Body of pancreas (tissue), 4 donors: ENCODE measurements around the gene MYLK4. TPM values are rescaled to one million over a fixed set of nuclear protein-coding genes. Genes with fewer than 3 reads are reported as not detected.

Experiments
- ATAC-seq: fragments of 150-250 bp; one replicate; pipeline ENCODE4 v1.9.1; 2016
- DNase-seq, 4 donors: peaks; one replicate each; pipeline ENCODE4 v3.0.0-alpha.2; 2019
- H3K27ac ChIP-seq, 4 donors: fragments of 200-600 bp; sonication (generic); 1 replicate in 3 of 4; 2 replicates in 1 of 4; pipeline versions ENCODE4 v1.5.1 to v1.6.1; 2016 to 2019; ENCODE audit warnings: mild to moderate bottlenecking in 1 of 4, mixed read lengths in 1 of 4, moderate library complexity in 1 of 4
- H3K27me3 ChIP-seq, 2 donors: fragments of 200-600 bp; sonication (generic); one replicate each; pipeline ENCODE4 v1.6.0; 2016; ENCODE audit warnings: mild to moderate bottlenecking in 1 of 2
- H3K36me3 ChIP-seq, 2 donors: fragments of 200-600 bp; sonication (generic); replicated peaks in 1 of 2; 2 replicates each; pipeline ENCODE4 v1.5.1; 2016; ENCODE audit warnings: low read depth in 2 of 2; ENCODE audit not compliant: insufficient read depth in 1 of 2
- H3K4me1 ChIP-seq: fragments of 200-600 bp; sonication (generic); one replicate; pipeline ENCODE4 v1.6.0; 2016
- H3K4me3 ChIP-seq, 2 donors: fragments of 200-600 bp; sonication (generic); 1 replicate in 1 of 2; 2 replicates in 1 of 2; pipeline ENCODE4 v1.5.1; 2016 to 2019
- H3K9me3 ChIP-seq, 3 donors: fragments of 200-600 bp; sonication (generic); 1 replicate in 2 of 3; 2 replicates in 1 of 3; pipeline ENCODE4 v1.5.1; 2016
- CTCF ChIP-seq, 7 experiments: fragments of 450-650 bp in 4 of 7; fragments of 200-600 bp in 3 of 7; sonication (generic) in 3 of 7; IDR thresholded peaks; one replicate each; pipeline ENCODE4 v1.5.1; 2016 to 2019; ENCODE audit warnings: antibody characterized with exemption in 7 of 7
- POLR2A ChIP-seq, 3 donors: fragments of 450-650 bp; IDR thresholded peaks; one replicate each; pipeline ENCODE4 v1.6.1; 2016; ENCODE audit warnings: antibody characterized with exemption in 3 of 3, mild to moderate bottlenecking in 2 of 3
- WGBS, 2 donors: methylation state at CpG; one replicate each; pipeline ENCODE4 v1.1.5; 2017; 5-methylcytosine and 5-hydroxymethylcytosine counted together
- intact Hi-C: fragments of 100-400 bp; cut with DNase I; formaldehyde crosslinking; loops from one replicate; pipeline ENCODE4 v1.15.1; 2023
- total RNA-seq, 2 donors: library from RNA; depleted of rRNA; stranded (reverse); fragments of >200 nt; gene quantifications; one replicate each; pipeline ENCODE4 v1.1.0, GENCODE V29; 2016

MYLK4 gene
- total RNA-seq, 2 donors from 2014 or later, result 0.26 to 0.33 TPM

- Histone ChIP-seq H3K27me3 (no peaks in the 10 kb centered on the region), H3K4me3 (no peak overlapping the region), H3K27ac (no peak overlapping the region), H3K4me1 (peaks cover 4% of the 10 kb centered on the region), H3K9me3 (no peaks in the 10 kb centered on the region), H3K36me3 (peaks cover 0 to 12% of the 10 kb centered on the region in 2 donors)
- no peak for ATAC-seq
- no peak for DNase-seq
- TF ChIP-seq CTCF (IDR thresholded peaks at IDR 0.05) (no peak), POLR2A (IDR thresholded peaks at IDR 0.05) (no peak)
- WGBS, 2 donors, result 82 to 91% methylated on average over 7 to 9 of the region's 9 CpGs
- intact Hi-C loops, result loop anchor here (10.0 kb wide), 1 partner anchor 162 kb away; no protein-coding TSS in a partner anchor
These were observed 31.6 kb upstream of the MYLK4 start for GRCh38 chr6:2782356-2782708.

DNA sequence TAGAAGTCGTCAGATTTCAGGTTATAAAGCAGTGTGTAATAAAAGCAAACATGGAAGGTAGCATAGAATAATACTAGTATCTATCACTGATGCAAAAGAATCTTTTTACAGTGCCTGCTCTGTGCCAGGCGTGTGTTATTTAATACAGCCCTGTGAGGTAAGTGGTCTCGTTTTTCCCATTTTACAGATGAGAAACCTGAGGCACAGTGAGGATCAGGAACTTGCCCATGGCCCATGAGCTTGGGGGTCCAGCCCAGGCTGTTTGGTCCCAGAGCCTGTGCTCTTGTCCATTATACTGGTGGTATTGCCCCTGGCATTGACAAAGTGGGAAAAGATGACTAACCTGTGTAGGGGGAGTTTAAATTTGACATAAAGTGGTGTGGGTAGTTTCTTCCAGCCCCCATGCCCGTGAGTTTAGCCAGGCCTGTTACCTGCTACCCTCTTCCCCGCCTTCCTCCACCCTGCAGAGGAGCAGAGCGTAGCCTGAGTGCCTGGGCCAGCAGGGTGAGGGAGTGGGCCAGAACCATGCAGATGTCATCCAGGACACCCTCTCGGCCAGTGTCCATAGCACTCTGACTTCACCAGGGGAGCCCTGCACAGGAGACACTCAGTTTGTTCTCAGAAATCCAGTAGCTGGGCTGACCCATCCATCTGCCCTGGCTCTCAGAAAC, 31.1 kb upstream of the MYLK4 start:
- intact Hi-C loops, result loop anchor here (10.0 kb wide), 1 partner anchor 163 kb away; no protein-coding TSS in a partner anchor
- Histone ChIP-seq H3K9me3 (no peaks in the 10 kb centered on the region), H3K27ac (no peak overlapping the region), H3K36me3 (peaks cover 0 to 10% of the 10 kb centered on the region in 2 donors), H3K27me3 (no peaks in the 10 kb centered on the region), H3K4me3 (no peak overlapping the region), H3K4me1 (peaks cover 4% of the 10 kb centered on the region)
- DNase-seq (no peak), ATAC-seq (no peak)
- 84 to 86% methylated on average over 5 to 7 of the region's 7 CpGs for WGBS, 2 donors
- TF ChIP-seq POLR2A (IDR thresholded peaks at IDR 0.05), result no peak

DNA sequence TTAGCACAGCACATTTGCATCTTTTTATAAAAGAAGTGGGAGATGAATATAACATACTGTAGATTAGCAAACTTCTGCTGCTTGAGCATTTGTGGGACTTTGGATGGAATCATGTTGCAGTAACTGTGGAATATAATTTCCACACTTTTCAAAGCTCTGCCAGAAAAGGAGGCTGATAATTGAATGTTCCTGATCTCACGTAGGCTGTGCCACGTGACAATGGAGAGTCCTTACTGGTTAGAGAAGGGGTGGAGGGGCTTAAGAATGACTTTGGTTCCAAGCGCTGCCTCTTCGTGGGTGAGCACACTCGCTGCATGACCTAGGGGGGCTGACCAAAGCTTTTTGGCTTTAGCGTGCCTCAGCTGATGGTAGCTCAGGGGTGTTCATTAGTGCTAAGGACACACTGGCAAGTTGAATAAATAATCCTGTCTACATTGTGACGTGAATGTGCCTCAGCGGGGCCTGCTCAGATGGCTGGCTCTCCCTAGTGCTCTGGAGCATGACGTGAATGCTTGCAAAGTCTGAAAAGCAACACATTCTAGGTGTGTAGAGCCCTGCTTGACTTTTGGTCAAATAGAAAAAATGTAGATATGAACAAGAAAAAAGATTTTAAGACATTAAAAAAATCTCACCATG, 29.5 kb upstream of the MYLK4 start:
- Histone ChIP-seq H3K27ac (no peak overlapping the region), H3K9me3 (no peaks in the 10 kb centered on the region), H3K27me3 (no peaks in the 10 kb centered on the region), H3K36me3 (peaks cover 0 to 10% of the 10 kb centered on the region in 2 donors), H3K4me1 (peaks cover 4% of the 10 kb centered on the region), H3K4me3 (no peak overlapping the region)
- WGBS, 2 donors, result 87 to 88% methylated on average over 9 of the region's 9 CpGs
- ATAC-seq (no peak), DNase-seq (no peak)
- intact Hi-C loops, result loop anchor here (10.0 kb wide), 1 partner anchor 165 kb away; no protein-coding TSS in a partner anchor
- no peak for TF ChIP-seq CTCF (IDR thresholded peaks at IDR 0.05)
- TF ChIP-seq POLR2A (IDR thresholded peaks at IDR 0.05), result no peak

DNA sequence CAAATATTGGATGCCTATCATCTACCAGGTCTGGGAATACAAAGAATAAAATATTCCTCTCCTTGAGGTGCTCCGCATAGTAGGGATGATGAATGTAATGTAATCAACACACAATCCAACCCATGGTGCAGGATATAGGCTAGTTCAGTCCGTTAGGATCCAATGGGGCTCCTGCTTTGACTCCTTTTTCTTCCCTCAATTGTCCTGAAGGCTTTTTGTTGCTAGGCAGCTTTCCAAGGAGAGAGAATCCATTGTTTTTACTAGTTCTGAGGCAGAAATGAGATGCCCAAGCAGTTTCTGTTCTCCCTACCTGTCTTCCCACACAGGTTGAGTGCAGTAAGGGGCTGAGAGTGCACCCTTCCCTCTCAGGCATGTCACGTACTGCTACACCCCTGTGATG, 26.5 kb upstream of the MYLK4 start:
- intact Hi-C loops, result no loop called here
- 87 to 88% methylated on average over 3 of the region's 3 CpGs for WGBS, 2 donors
- DNase-seq (no peak), ATAC-seq (no peak)
- Histone ChIP-seq H3K27me3 (no peaks in the 10 kb centered on the region), H3K4me3 (no peak overlapping the region), H3K36me3 (peaks cover 0 to 10% of the 10 kb centered on the region in 2 donors), H3K4me1 (peaks cover 8% of the 10 kb centered on the region), H3K9me3 (no peaks in the 10 kb centered on the region), H3K27ac (no peak overlapping the region)
- no peak for TF ChIP-seq CTCF (IDR thresholded peaks at IDR 0.05)

GRCh38 chr6:2775003-2775402, 24.3 kb upstream of the MYLK4 start:
- peaks cover 25% of the 10 kb centered on the region for H3K4me1 ChIP-seq
- H3K36me3 ChIP-seq, result peaks cover 0 to 5% of the 10 kb centered on the region in 2 donors
- no peak for TF ChIP-seq CTCF (IDR thresholded peaks at IDR 0.05)
- no peak for TF ChIP-seq POLR2A (IDR thresholded peaks at IDR 0.05)
- H3K9me3 ChIP-seq, result no peaks in the 10 kb centered on the region
- H3K27me3 ChIP-seq, result no peaks in the 10 kb centered on the region
- no peak for DNase-seq
- no peak overlapping the region for H3K27ac ChIP-seq
- WGBS, 2 donors, result 62 to 73% methylated on average over 1 of the region's 1 CpG
- H3K4me3 ChIP-seq, result no peak overlapping the region
- ATAC-seq, result no peak
- intact Hi-C loops, result no loop called here
